HEK293 (cell line): ENCODE measurements around the gene XPO1.

ENCODE experiments used
- CTCF ChIA-PET: fragments of 350-600 bp; formaldehyde crosslinking; extraction: SDS; loops from one replicate; lab custom pipeline; 2021; ENCODE audit warnings: antibody characterized with exemption; lab: Yijun Ruan, JAX
- POLR2A ChIA-PET: fragments of 300-600 bp; formaldehyde crosslinking; extraction: SDS; loops from one replicate; lab custom pipeline; 2020; ENCODE audit warnings: antibody characterized with exemption, inconsistent platforms; lab: Yijun Ruan, JAX
- H3K27ac ChIP-seq: fragments of 200-500 bp; sonication (Bioruptor generic); 2 replicates; pipeline ENCODE4 v1.5.1; 2014; ENCODE audit warnings: low read depth, low read length, control low read depth, inconsistent platforms; ENCODE audit errors: extremely low read depth
- H3K36me3 ChIP-seq, 2 experiments: fragments of 200-500 bp in 1 of 2; sonication (Bioruptor generic) in 1 of 2; 1 replicate in 1 of 2; 2 replicates in 1 of 2; pipeline ENCODE4 v1.5.1; 2014 to 2017; ENCODE audit warnings: inconsistent platforms in 2 of 2, low read length in 2 of 2; ENCODE audit not compliant: control insufficient read depth in 2 of 2, insufficient read depth in 1 of 2
- H3K4me1 ChIP-seq: fragments of 200-500 bp; sonication (Bioruptor generic); 2 replicates; pipeline ENCODE4 v1.5.1; 2014; ENCODE audit warnings: mild to moderate bottlenecking, low read length, inconsistent platforms; ENCODE audit not compliant: control insufficient read depth, insufficient read depth
- H3K4me3 ChIP-seq: 2 replicates; pipeline ENCODE4 v1.5.1; 2011; ENCODE audit warnings: low read depth, mild to moderate bottlenecking, control low read depth, low read length, moderate library complexity
- H3K9me3 ChIP-seq: fragments of 200-500 bp; sonication (Bioruptor generic); 2 replicates; pipeline ENCODE4 v1.5.1; 2014; ENCODE audit warnings: low read depth, low read length, inconsistent platforms; ENCODE audit not compliant: control insufficient read depth, insufficient read depth
- ATF2 ChIP-seq: fragments of 450-650 bp; formaldehyde crosslinking; IDR thresholded peaks from 2 replicates; pipeline ENCODE4 v1.5.1; 2016; ENCODE audit warnings: missing biosample characterization, missing genetic modification characterization, low read depth
- GFI1B ChIP-seq: fragments of 450-650 bp; formaldehyde crosslinking; IDR thresholded peaks from 2 replicates; pipeline ENCODE4 v1.5.1; 2016; ENCODE audit warnings: missing biosample characterization, missing genetic modification characterization
- GLIS2 ChIP-seq: fragments of 450-650 bp; formaldehyde crosslinking; IDR thresholded peaks from 2 replicates; pipeline ENCODE4 v1.5.1; 2016; ENCODE audit warnings: missing biosample characterization, missing genetic modification characterization
- KLF7 ChIP-seq: fragments of 450-650 bp; formaldehyde crosslinking; IDR thresholded peaks from 2 replicates; pipeline ENCODE4 v1.5.1; 2016; ENCODE audit warnings: missing biosample characterization, missing genetic modification characterization, borderline replicate concordance
- SCRT1 ChIP-seq: fragments of 450-650 bp; formaldehyde crosslinking; IDR thresholded peaks from 2 replicates; pipeline ENCODE4 v1.5.1; 2016; ENCODE audit warnings: missing biosample characterization, missing genetic modification characterization, borderline replicate concordance
- SP2 ChIP-seq: fragments of 450-650 bp; formaldehyde crosslinking; IDR thresholded peaks from 2 replicates; pipeline ENCODE4 v1.5.1; 2016; ENCODE audit warnings: missing biosample characterization, missing genetic modification characterization
- WT1 ChIP-seq: fragments of 450-650 bp; formaldehyde crosslinking; IDR thresholded peaks from 2 replicates; pipeline ENCODE4 v1.5.1; 2016; ENCODE audit warnings: missing biosample characterization, missing genetic modification characterization
- YY1 ChIP-seq: fragments of 450-650 bp; formaldehyde crosslinking; IDR thresholded peaks from 2 replicates; pipeline ENCODE4 v1.5.1; 2018; ENCODE audit warnings: missing biosample characterization, missing genetic modification characterization
- ZEB2 ChIP-seq: fragments of 450-650 bp; formaldehyde crosslinking; IDR thresholded peaks from 2 replicates; pipeline ENCODE4 v1.5.1; 2016; ENCODE audit warnings: missing biosample characterization, missing genetic modification characterization
- ZNF121 ChIP-seq: fragments of 450-650 bp; formaldehyde crosslinking; IDR thresholded peaks from 2 replicates; pipeline ENCODE4 v1.5.1; 2016; ENCODE audit warnings: missing biosample characterization, missing genetic modification characterization
- ZNF157 ChIP-seq: fragments of 450-650 bp; formaldehyde crosslinking; IDR thresholded peaks from 2 replicates; pipeline ENCODE4 v1.5.1; 2016; ENCODE audit warnings: missing biosample characterization, missing genetic modification characterization
- ZNF248 ChIP-seq: fragments of 450-650 bp; formaldehyde crosslinking; IDR thresholded peaks from 2 replicates; pipeline ENCODE4 v1.5.1; 2017; ENCODE audit warnings: missing biosample characterization, missing genetic modification characterization
- ZNF266 ChIP-seq: fragments of 450-650 bp; formaldehyde crosslinking; IDR thresholded peaks from 2 replicates; pipeline ENCODE4 v1.5.1; 2016; ENCODE audit warnings: missing biosample characterization, missing genetic modification characterization, low read depth
- ZNF416 ChIP-seq: fragments of 450-650 bp; formaldehyde crosslinking; IDR thresholded peaks from 2 replicates; pipeline ENCODE4 v1.5.1; 2016; ENCODE audit warnings: missing biosample characterization, missing genetic modification characterization
- ZNF423 ChIP-seq: fragments of 450-650 bp; formaldehyde crosslinking; IDR thresholded peaks from 2 replicates; pipeline ENCODE4 v1.5.1; 2016; ENCODE audit warnings: missing biosample characterization, missing genetic modification characterization
- ZNF530 ChIP-seq: fragments of 450-650 bp; formaldehyde crosslinking; IDR thresholded peaks from 2 replicates; pipeline ENCODE4 v1.5.1; 2016; ENCODE audit warnings: low read depth, missing biosample characterization, missing genetic modification characterization
- ZNF548 ChIP-seq: fragments of 450-650 bp; formaldehyde crosslinking; IDR thresholded peaks from 2 replicates; pipeline ENCODE4 v1.5.1; 2016; ENCODE audit warnings: missing biosample characterization, missing genetic modification characterization
- ZNF555 ChIP-seq: fragments of 450-650 bp; formaldehyde crosslinking; conservative IDR thresholded peaks from 2 replicates; pipeline ENCODE4 v1.5.1; 2017; ENCODE audit warnings: missing biosample characterization, mild to moderate bottlenecking, missing genetic modification characterization, inconsistent platforms
- ZNF560 ChIP-seq: fragments of 450-650 bp; formaldehyde crosslinking; IDR thresholded peaks from 2 replicates; pipeline ENCODE4 v1.5.1; 2017; ENCODE audit warnings: missing biosample characterization, missing genetic modification characterization, borderline replicate concordance
- ZNF561 ChIP-seq: fragments of 450-650 bp; IDR thresholded peaks from 2 replicates; pipeline ENCODE4 v1.5.1; 2018; ENCODE audit warnings: missing biosample characterization, missing genetic modification characterization, borderline replicate concordance
- ZNF610 ChIP-seq: fragments of 450-650 bp; formaldehyde crosslinking; IDR thresholded peaks from 2 replicates; pipeline ENCODE4 v1.5.1; 2016; ENCODE audit warnings: missing biosample characterization, missing genetic modification characterization, borderline replicate concordance
- ZNF621 ChIP-seq: fragments of 450-650 bp; formaldehyde crosslinking; IDR thresholded peaks from 2 replicates; pipeline ENCODE4 v1.5.1; 2017; ENCODE audit warnings: missing biosample characterization, missing genetic modification characterization
- ZNF624 ChIP-seq: fragments of 450-650 bp; formaldehyde crosslinking; IDR thresholded peaks from 2 replicates; pipeline ENCODE4 v1.5.1; 2017; ENCODE audit warnings: missing biosample characterization, missing genetic modification characterization
- ZNF629 ChIP-seq: fragments of 450-650 bp; formaldehyde crosslinking; IDR thresholded peaks from 2 replicates; pipeline ENCODE4 v1.5.1; 2017; ENCODE audit warnings: missing biosample characterization, missing genetic modification characterization
- ZNF658 ChIP-seq: fragments of 450-650 bp; formaldehyde crosslinking; IDR thresholded peaks from 2 replicates; pipeline ENCODE4; 2016; ENCODE audit warnings: missing biosample characterization, missing genetic modification characterization
- ZNF660 ChIP-seq: fragments of 450-650 bp; IDR thresholded peaks from 2 replicates; pipeline ENCODE4 v1.5.1; 2018; ENCODE audit warnings: missing biosample characterization, mild to moderate bottlenecking, missing genetic modification characterization
- ZNF701 ChIP-seq: fragments of 450-650 bp; formaldehyde crosslinking; IDR thresholded peaks from 2 replicates; pipeline ENCODE4 v1.5.1; 2016; ENCODE audit warnings: missing biosample characterization, missing genetic modification characterization
- ZNF768 ChIP-seq: fragments of 450-650 bp; formaldehyde crosslinking; IDR thresholded peaks from 2 replicates; pipeline ENCODE4 v1.5.1; 2018; ENCODE audit warnings: missing biosample characterization, mild to moderate bottlenecking, missing genetic modification characterization
- TF ChIP-seq, protein P1 (sequence below): fragments of 450-650 bp; formaldehyde crosslinking; IDR thresholded peaks from 2 replicates; pipeline ENCODE4 v1.5.1; 2016; ENCODE audit warnings: missing biosample characterization, missing genetic modification characterization
- TF ChIP-seq, protein P2 (sequence below): sonication (generic); formaldehyde crosslinking; IDR thresholded peaks from 2 replicates; pipeline ENCODE4 v1.8.1; 2022; ENCODE audit warnings: mild to moderate bottlenecking, moderate library complexity, missing genetic modification reagents
- TF ChIP-seq, protein P3 (sequence below): fragments of 450-650 bp; formaldehyde crosslinking; IDR thresholded peaks from 2 replicates; pipeline ENCODE4 v1.5.1; 2017; ENCODE audit warnings: missing biosample characterization, missing genetic modification characterization
- TF ChIP-seq, protein P4 (sequence below): fragments of 450-650 bp; formaldehyde crosslinking; optimal IDR thresholded peaks from 2 replicates; pipeline ENCODE3; 2016; ENCODE audit warnings: missing biosample characterization, mild to moderate bottlenecking, missing genetic modification characterization

Gene XPO1

GRCh38 chr2:61461404-61461803 lies 76.8 kb downstream of the XPO1 start:
- Histone ChIP-seq H3K27ac (no peak overlapping the region), H3K4me3 (no peak overlapping the region), H3K36me3 (no peaks in the 10 kb centered on the region; a peak in 1 of 3 replicates), H3K4me1 (no peaks in the 10 kb centered on the region; the same call in 1 of the 2 replicates), H3K9me3 (no peaks in the 10 kb centered on the region)
- ChIA-PET POLR2A (no interaction called here), CTCF (no interaction called here)
- TF ChIP-seq ZNF416 (tag by site-specific recombination) (no peak), ZNF548 (no peak), ZNF121 (tag by site-specific recombination) (no peak), ZNF658 (tag by site-specific recombination) (no peak), GFI1B (tag by site-specific recombination) (no peak), WT1 (tag by site-specific recombination) (no peak), ZNF423 (tag by site-specific recombination) (no peak), ZNF248 (tag by site-specific recombination) (no peak), SP2 (tag by site-specific recombination) (no peak), ZNF560 (no peak), ZNF629 (tag by site-specific recombination) (no peak), ZNF266 (no peak), ZNF660 (tag by site-specific recombination) (no peak), ZNF610 (tag by site-specific recombination) (no peak), ZNF768 (tag by site-specific recombination) (no peak)
- TF ChIP-seq, protein P1, sequence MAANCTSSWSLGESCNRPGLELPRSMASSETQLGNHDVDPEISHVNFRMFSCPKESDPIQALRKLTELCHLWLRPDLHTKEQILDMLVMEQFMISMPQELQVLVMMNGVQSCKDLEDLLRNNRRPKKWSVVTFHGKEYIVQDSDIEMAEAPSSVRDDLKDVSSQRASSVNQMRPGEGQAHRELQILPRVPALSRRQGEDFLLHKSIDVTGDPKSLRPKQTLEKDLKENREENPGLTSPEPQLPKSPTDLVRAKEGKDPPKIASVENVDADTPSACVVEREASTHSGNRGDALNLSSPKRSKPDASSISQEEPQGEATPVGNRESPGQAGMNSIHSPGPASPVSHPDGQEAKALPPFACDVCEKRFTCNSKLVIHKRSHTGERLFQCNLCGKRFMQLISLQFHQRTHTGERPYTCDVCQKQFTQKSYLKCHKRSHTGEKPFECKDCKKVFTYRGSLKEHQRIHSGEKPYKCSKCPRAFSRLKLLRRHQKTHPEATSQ (tag by site-specific recombination): no peak
- TF ChIP-seq, protein P2, sequence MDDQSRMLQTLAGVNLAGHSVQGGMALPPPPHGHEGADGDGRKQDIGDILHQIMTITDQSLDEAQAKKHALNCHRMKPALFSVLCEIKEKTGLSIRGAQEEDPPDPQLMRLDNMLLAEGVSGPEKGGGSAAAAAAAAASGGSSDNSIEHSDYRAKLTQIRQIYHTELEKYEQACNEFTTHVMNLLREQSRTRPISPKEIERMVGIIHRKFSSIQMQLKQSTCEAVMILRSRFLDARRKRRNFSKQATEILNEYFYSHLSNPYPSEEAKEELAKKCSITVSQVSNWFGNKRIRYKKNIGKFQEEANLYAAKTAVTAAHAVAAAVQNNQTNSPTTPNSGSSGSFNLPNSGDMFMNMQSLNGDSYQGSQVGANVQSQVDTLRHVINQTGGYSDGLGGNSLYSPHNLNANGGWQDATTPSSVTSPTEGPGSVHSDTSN: no peak

DNA sequence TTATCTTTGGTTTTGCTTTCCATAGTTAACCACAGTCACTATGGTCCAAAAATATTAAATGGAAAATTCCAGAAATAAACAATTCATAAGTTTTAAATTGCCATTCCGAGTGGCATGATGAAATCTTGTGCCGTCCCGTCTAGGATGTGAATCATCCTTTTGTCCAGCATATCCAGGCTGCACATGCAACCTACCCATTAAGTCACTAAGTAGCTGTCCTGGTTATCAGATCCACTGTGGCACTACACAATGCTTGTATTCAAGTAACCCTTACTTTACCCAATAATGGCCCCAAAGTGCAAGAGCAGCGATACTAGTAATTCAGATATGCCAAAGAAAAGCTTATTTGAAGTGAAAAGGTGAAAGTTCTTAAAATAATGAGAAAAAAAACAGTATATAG lies 78.0 kb downstream of the XPO1 start:
- Histone ChIP-seq H3K36me3 (no peaks in the 10 kb centered on the region; a peak in 1 of 3 replicates), H3K9me3 (no peaks in the 10 kb centered on the region), H3K4me3 (no peak overlapping the region), H3K27ac (no peak overlapping the region), H3K4me1 (no peaks in the 10 kb centered on the region)
- ChIA-PET CTCF (no interaction called here), POLR2A (interaction anchor here (1.5 kb wide), 1 partner anchor 10 kb away, joined by 3 read pairs; no protein-coding TSS in a partner anchor)
- TF ChIP-seq ZNF701 (no peak), ZNF624 (no peak), ZNF555 (tag by site-specific recombination) (no peak), ATF2 (no peak), SCRT1 (tag by site-specific recombination) (no peak), ZEB2 (tag by site-specific recombination) (no peak), ZNF561 (tag by site-specific recombination) (no peak), ZNF157 (tag by site-specific recombination) (no peak), ZNF530 (no peak), GLIS2 (tag by site-specific recombination) (no peak), ZNF629 (tag by site-specific recombination) (no peak), YY1 (no peak), ZNF621 (no peak), KLF7 (no peak)
- TF ChIP-seq, protein P3, sequence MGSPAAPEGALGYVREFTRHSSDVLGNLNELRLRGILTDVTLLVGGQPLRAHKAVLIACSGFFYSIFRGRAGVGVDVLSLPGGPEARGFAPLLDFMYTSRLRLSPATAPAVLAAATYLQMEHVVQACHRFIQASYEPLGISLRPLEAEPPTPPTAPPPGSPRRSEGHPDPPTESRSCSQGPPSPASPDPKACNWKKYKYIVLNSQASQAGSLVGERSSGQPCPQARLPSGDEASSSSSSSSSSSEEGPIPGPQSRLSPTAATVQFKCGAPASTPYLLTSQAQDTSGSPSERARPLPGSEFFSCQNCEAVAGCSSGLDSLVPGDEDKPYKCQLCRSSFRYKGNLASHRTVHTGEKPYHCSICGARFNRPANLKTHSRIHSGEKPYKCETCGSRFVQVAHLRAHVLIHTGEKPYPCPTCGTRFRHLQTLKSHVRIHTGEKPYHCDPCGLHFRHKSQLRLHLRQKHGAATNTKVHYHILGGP (tag by site-specific recombination): no peak
- TF ChIP-seq, protein P4, sequence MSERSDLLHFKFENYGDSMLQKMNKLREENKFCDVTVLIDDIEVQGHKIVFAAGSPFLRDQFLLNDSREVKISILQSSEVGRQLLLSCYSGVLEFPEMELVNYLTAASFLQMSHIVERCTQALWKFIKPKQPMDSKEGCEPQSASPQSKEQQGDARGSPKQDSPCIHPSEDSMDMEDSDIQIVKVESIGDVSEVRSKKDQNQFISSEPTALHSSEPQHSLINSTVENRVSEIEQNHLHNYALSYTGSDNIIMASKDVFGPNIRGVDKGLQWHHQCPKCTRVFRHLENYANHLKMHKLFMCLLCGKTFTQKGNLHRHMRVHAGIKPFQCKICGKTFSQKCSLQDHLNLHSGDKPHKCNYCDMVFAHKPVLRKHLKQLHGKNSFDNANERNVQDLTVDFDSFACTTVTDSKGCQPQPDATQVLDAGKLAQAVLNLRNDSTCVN (tag by site-specific recombination): no peak
